Nephron progenitor cell (in vitro differentiated cells): ENCODE data around the gene PTPRF.

ENCODE experiments used
- DNase-seq: peaks from one replicate; pipeline ENCODE4 v3.0.0; 2021
- H3K27ac Mint-ChIP-seq: 2 replicates; pipeline ENCODE4 v1.8.0; 2021; ENCODE audit warnings: mild to moderate bottlenecking, moderate library complexity, mixed read lengths
- H3K27me3 Mint-ChIP-seq: 2 replicates; pipeline ENCODE4 v1.8.0; 2021; ENCODE audit warnings: mild to moderate bottlenecking, low read depth, mixed read lengths; ENCODE audit not compliant: poor library complexity
- H3K36me3 Mint-ChIP-seq: 2 replicates; pipeline ENCODE4 v1.8.0; 2021; ENCODE audit warnings: low read depth, mixed read lengths
- H3K4me1 Mint-ChIP-seq: 2 replicates; pipeline ENCODE4 v1.8.0; 2021; ENCODE audit warnings: mixed read lengths
- H3K4me3 Mint-ChIP-seq: 2 replicates; pipeline ENCODE4 v1.8.0; 2021; ENCODE audit warnings: mild to moderate bottlenecking, moderate library complexity, mixed read lengths
- H3K9me3 Mint-ChIP-seq: 2 replicates; pipeline ENCODE4 v1.8.0; 2021; ENCODE audit warnings: mild to moderate bottlenecking, moderate library complexity, mixed read lengths
- CTCF ChIP-seq: fragments of 200-600 bp; sonication (generic); IDR thresholded peaks from 2 replicates; pipeline ENCODE4 v1.5.0; 2021; ENCODE audit warnings: antibody characterized with exemption

PTPRF gene

GRCh38 chr1:43586136-43586731 is 55.6 kb downstream of the PTPRF start:
- Mint-ChIP-seq H3K4me3 (no peak overlapping the region), H3K36me3 (peaks cover 23% of the 10 kb centered on the region), H3K27ac (no peak overlapping the region), H3K9me3 (no peaks in the 10 kb centered on the region), H3K4me1 (peaks cover 35% of the 10 kb centered on the region), H3K27me3 (no peaks in the 10 kb centered on the region)
- no peak for TF ChIP-seq CTCF
- no peak for DNase-seq

GRCh38 chr1:43587001-43587400 is 56.3 kb downstream of the PTPRF start:
- H3K4me1 Mint-ChIP-seq = peaks cover 32% of the 10 kb centered on the region
- no peak overlapping the region for H3K4me3 Mint-ChIP-seq
- H3K36me3 Mint-ChIP-seq = peaks cover 17% of the 10 kb centered on the region
- H3K9me3 Mint-ChIP-seq = no peaks in the 10 kb centered on the region
- no peaks in the 10 kb centered on the region for H3K27me3 Mint-ChIP-seq
- TF ChIP-seq CTCF = no peak
- DNase-seq = no peak
- no peak overlapping the region for H3K27ac Mint-ChIP-seq

GRCh38 chr1:43587594-43587993 is 56.9 kb downstream of the PTPRF start:
- Mint-ChIP-seq H3K4me1 (peaks cover 26% of the 10 kb centered on the region), H3K36me3 (peaks cover 14% of the 10 kb centered on the region), H3K27me3 (no peaks in the 10 kb centered on the region), H3K4me3 (no peak overlapping the region), H3K9me3 (no peaks in the 10 kb centered on the region), H3K27ac (no peak overlapping the region)
- no peak for DNase-seq
- no peak for TF ChIP-seq CTCF

GRCh38 chr1:43588592-43588991 is 57.9 kb downstream of the PTPRF start:
- no peak for TF ChIP-seq CTCF
- no peak for DNase-seq
- Mint-ChIP-seq H3K27ac (no peak overlapping the region), H3K4me1 (peaks cover 17% of the 10 kb centered on the region), H3K4me3 (no peak overlapping the region), H3K36me3 (peaks cover 14% of the 10 kb centered on the region), H3K9me3 (no peaks in the 10 kb centered on the region), H3K27me3 (no peaks in the 10 kb centered on the region)

GRCh38 chr1:43590388-43590925 is 59.8 kb downstream of the PTPRF start:
- Mint-ChIP-seq H3K9me3 (no peaks in the 10 kb centered on the region), H3K4me3 (no peak overlapping the region), H3K4me1 (peaks cover 6% of the 10 kb centered on the region), H3K27ac (no peak overlapping the region), H3K36me3 (peaks cover 21% of the 10 kb centered on the region), H3K27me3 (peaks cover 3% of the 10 kb centered on the region)
- no peak for DNase-seq
- no peak for TF ChIP-seq CTCF

GRCh38 chr1:43591181-43591580 is 60.5 kb downstream of the PTPRF start:
- no peak for DNase-seq
- TF ChIP-seq CTCF = no peak
- Mint-ChIP-seq H3K4me1 (no peaks in the 10 kb centered on the region), H3K27me3 (peaks cover 3% of the 10 kb centered on the region), H3K27ac (no peak overlapping the region), H3K36me3 (peaks cover 17% of the 10 kb centered on the region), H3K9me3 (no peaks in the 10 kb centered on the region), H3K4me3 (no peak overlapping the region)
